Ishikawa (cell line): ENCODE measurements around the gene DLGAP4.

Source experiments
- FOXM1 ChIP-seq: IDR thresholded peaks from 2 replicates; pipeline ENCODE4 v1.6.1; 2012; ENCODE audit warnings: low read depth, borderline replicate concordance
- TAF1 ChIP-seq: IDR thresholded peaks from 2 replicates; pipeline ENCODE4 v1.6.1; 2012; ENCODE audit warnings: low read depth, mild to moderate bottlenecking
- ZBTB7A ChIP-seq: IDR thresholded peaks from 2 replicates; pipeline ENCODE4 v1.6.1; 2012; ENCODE audit warnings: low read depth
- TF ChIP-seq, protein P1 (sequence below): IDR thresholded peaks from 2 replicates; pipeline ENCODE4 v1.6.1; 2012

GRCh38 chr20:36411861-36412454 lies 105.8 kb downstream of the DLGAP4 start:
- TF ChIP-seq ZBTB7A = no peak
- TF ChIP-seq TAF1 = no peak
- TF ChIP-seq FOXM1 = no peak
- TF ChIP-seq, protein P1, sequence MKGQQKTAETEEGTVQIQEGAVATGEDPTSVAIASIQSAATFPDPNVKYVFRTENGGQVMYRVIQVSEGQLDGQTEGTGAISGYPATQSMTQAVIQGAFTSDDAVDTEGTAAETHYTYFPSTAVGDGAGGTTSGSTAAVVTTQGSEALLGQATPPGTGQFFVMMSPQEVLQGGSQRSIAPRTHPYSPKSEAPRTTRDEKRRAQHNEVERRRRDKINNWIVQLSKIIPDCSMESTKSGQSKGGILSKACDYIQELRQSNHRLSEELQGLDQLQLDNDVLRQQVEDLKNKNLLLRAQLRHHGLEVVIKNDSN = no peak
